K562 (cell line): ENCODE measurements around the gene MBLAC2. TPM values are rescaled to one million over a fixed set of nuclear protein-coding genes. Genes with fewer than 3 reads are reported as not detected.

ENCODE experiments used
- KLF10 ChIP-seq: fragments of 250-450 bp; sonication (Bioruptor Pico); IDR thresholded peaks from 2 replicates; pipeline ENCODE4 v1.6.1; 2021; ENCODE audit warnings: matching md5 sums
- LCOR ChIP-seq: sonication (generic); formaldehyde crosslinking; IDR thresholded peaks from 2 replicates; pipeline ENCODE4 v1.8.0; 2022; ENCODE audit warnings: mild to moderate bottlenecking, missing genetic modification reagents
- MEF2D ChIP-seq: conservative IDR thresholded peaks from 2 replicates; pipeline ENCODE4 v1.6.1; 2016; ENCODE audit warnings: low read depth, missing genetic modification characterization, missing compliant biosample characterization
- POLR2B ChIP-seq: fragments of 450-650 bp; IDR thresholded peaks from 2 replicates; pipeline ENCODE4 v1.6.1; 2018; ENCODE audit warnings: low read depth; ENCODE audit not compliant: partially characterized antibody
- RBM15 ChIP-seq: fragments of 200-400 bp; formaldehyde crosslinking; IDR thresholded peaks from 2 replicates; pipeline ENCODE4 v1.6.1; 2018; ENCODE audit warnings: mild to moderate bottlenecking, low read length, moderate library complexity; ENCODE audit not compliant: insufficient read depth
- TRIM24 ChIP-seq, 2 experiments: fragments of 450-650 bp; IDR thresholded peaks; 2 replicates each; pipeline ENCODE4 v1.6.1; 2016
- ZNF589 ChIP-seq: fragments of 200-800 bp; sonication (Bioruptor generic); IDR thresholded peaks from 2 replicates; pipeline ENCODE4 v1.6.1; 2016; ENCODE audit warnings: low read depth, missing genetic modification characterization, missing compliant biosample characterization
- polyA plus RNA-seq, 8 experiments: library from polyadenylated mRNA; depleted of rRNA in 4 of 8; stranded (reverse) in 5 of 8; unstranded in 3 of 8; fragments of >200 nt; fragmentation: Nextera tagmentation in 2 of 8; fragmentation: Illumina TruSeq in 1 of 8; extraction: Ambion mirVana in 2 of 8; extraction: Trizol in 1 of 8; gene quantifications; 2 replicates each; pipeline versions ENCODE4 v1.2.1 to v1.2.3, GENCODE V29; 2011 to 2014; ENCODE audit warnings: inconsistent platforms in 1 of 8, missing spikeins in 1 of 8
- total RNA-seq, 7 experiments: library from RNA; depleted of rRNA in 6 of 7; stranded (reverse); fragments of >200 nt in 6 of 7; fragmentation: Illumina TruSeq in 2 of 7; extraction: Trizol in 2 of 7; gene quantifications; 2 replicates each; pipeline versions ENCODE4 v1.2.1 to v1.2.3, GENCODE V29; 2011 to 2021; ENCODE audit warnings: low replicate concordance in 1 of 7
- TF ChIP-seq, protein P1 (sequence below): fragments of 450-650 bp; IDR thresholded peaks from 2 replicates; pipeline ENCODE4 v1.6.1; 2016; ENCODE audit warnings: mild to moderate bottlenecking, moderate library complexity
- TF ChIP-seq, protein P2 (sequence below), 2 experiments: fragments of 450-650 bp; conservative IDR thresholded peaks; 2 replicates each; pipeline ENCODE4 v1.6.1; 2017; ENCODE audit warnings: mild to moderate bottlenecking in 2 of 2, moderate library complexity in 2 of 2
- TF ChIP-seq, protein P3 (sequence below): fragments of 250-450 bp; sonication (Bioruptor Pico); IDR thresholded peaks from 2 replicates; pipeline ENCODE4 v1.5.0; 2022; ENCODE audit warnings: mild to moderate bottlenecking

MBLAC2 gene
- total and polyA plus RNA-seq, 9 of the 15 experiments (the other 6 are each of a cell fraction or from before 2014, with no cell fraction given), result 2.4 to 13.1 (median 10.3) TPM

DNA sequence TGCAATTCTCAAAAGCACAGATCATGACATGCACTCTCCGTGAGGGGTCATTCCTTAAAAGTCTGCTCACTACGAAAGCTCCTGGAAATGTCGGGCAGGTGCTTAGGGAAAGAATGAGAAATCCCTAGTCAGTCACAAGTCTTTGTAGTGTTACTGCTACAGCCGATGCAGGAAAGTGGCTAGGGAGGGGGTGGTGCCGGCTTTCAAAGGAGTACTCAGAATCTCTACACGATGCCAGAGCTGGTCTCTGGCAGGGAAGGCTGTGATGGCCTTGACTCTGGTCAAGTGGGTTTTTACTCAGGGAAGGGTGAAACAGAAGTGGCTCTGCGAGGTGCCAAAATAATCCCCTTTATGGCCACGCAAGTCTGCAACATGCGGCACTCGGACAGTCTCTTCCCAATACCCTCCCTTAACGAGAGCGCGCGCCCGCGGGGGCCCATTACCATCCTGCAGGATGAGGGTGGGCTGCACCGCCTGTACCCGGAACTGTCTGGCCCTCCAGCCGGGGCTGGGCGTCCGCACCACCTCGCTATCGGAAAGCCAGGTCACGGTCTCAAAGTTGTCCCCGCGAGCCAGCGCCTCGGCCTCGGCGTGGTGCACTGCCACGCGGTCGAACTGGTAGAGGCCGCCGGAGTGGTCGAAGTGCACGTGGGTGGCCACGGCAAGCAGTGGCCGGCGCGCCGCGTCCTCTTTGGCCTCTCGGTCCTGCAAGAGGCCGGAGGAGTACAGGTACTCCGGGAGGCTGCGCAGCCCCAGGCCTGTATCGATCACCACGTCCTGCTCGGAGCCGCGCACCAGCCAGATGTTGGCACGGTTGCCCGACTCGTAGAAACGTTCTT is 956 bp downstream of the MBLAC2 start (continued):
- TF ChIP-seq, protein P1, sequence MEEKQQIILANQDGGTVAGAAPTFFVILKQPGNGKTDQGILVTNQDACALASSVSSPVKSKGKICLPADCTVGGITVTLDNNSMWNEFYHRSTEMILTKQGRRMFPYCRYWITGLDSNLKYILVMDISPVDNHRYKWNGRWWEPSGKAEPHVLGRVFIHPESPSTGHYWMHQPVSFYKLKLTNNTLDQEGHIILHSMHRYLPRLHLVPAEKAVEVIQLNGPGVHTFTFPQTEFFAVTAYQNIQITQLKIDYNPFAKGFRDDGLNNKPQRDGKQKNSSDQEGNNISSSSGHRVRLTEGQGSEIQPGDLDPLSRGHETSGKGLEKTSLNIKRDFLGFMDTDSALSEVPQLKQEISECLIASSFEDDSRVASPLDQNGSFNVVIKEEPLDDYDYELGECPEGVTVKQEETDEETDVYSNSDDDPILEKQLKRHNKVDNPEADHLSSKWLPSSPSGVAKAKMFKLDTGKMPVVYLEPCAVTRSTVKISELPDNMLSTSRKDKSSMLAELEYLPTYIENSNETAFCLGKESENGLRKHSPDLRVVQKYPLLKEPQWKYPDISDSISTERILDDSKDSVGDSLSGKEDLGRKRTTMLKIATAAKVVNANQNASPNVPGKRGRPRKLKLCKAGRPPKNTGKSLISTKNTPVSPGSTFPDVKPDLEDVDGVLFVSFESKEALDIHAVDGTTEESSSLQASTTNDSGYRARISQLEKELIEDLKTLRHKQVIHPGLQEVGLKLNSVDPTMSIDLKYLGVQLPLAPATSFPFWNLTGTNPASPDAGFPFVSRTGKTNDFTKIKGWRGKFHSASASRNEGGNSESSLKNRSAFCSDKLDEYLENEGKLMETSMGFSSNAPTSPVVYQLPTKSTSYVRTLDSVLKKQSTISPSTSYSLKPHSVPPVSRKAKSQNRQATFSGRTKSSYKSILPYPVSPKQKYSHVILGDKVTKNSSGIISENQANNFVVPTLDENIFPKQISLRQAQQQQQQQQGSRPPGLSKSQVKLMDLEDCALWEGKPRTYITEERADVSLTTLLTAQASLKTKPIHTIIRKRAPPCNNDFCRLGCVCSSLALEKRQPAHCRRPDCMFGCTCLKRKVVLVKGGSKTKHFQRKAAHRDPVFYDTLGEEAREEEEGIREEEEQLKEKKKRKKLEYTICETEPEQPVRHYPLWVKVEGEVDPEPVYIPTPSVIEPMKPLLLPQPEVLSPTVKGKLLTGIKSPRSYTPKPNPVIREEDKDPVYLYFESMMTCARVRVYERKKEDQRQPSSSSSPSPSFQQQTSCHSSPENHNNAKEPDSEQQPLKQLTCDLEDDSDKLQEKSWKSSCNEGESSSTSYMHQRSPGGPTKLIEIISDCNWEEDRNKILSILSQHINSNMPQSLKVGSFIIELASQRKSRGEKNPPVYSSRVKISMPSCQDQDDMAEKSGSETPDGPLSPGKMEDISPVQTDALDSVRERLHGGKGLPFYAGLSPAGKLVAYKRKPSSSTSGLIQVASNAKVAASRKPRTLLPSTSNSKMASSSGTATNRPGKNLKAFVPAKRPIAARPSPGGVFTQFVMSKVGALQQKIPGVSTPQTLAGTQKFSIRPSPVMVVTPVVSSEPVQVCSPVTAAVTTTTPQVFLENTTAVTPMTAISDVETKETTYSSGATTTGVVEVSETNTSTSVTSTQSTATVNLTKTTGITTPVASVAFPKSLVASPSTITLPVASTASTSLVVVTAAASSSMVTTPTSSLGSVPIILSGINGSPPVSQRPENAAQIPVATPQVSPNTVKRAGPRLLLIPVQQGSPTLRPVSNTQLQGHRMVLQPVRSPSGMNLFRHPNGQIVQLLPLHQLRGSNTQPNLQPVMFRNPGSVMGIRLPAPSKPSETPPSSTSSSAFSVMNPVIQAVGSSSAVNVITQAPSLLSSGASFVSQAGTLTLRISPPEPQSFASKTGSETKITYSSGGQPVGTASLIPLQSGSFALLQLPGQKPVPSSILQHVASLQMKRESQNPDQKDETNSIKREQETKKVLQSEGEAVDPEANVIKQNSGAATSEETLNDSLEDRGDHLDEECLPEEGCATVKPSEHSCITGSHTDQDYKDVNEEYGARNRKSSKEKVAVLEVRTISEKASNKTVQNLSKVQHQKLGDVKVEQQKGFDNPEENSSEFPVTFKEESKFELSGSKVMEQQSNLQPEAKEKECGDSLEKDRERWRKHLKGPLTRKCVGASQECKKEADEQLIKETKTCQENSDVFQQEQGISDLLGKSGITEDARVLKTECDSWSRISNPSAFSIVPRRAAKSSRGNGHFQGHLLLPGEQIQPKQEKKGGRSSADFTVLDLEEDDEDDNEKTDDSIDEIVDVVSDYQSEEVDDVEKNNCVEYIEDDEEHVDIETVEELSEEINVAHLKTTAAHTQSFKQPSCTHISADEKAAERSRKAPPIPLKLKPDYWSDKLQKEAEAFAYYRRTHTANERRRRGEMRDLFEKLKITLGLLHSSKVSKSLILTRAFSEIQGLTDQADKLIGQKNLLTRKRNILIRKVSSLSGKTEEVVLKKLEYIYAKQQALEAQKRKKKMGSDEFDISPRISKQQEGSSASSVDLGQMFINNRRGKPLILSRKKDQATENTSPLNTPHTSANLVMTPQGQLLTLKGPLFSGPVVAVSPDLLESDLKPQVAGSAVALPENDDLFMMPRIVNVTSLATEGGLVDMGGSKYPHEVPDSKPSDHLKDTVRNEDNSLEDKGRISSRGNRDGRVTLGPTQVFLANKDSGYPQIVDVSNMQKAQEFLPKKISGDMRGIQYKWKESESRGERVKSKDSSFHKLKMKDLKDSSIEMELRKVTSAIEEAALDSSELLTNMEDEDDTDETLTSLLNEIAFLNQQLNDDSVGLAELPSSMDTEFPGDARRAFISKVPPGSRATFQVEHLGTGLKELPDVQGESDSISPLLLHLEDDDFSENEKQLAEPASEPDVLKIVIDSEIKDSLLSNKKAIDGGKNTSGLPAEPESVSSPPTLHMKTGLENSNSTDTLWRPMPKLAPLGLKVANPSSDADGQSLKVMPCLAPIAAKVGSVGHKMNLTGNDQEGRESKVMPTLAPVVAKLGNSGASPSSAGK, result peak; percentile 98
- TF ChIP-seq ZNF589 (CRISPR knock-in tag) (peak; percentile 58; the same call in 1 of the 2 replicates), MEF2D (tag) (no peak), KLF10 (no peak), TRIM24 (IDR thresholded peaks at IDR 0.05) (no peak), POLR2B (no peak), LCOR (0 out of 2 replicates have a peak, but pooled peaks have one; percentile 28), RBM15 (no peak)
- TF ChIP-seq, protein P2, sequence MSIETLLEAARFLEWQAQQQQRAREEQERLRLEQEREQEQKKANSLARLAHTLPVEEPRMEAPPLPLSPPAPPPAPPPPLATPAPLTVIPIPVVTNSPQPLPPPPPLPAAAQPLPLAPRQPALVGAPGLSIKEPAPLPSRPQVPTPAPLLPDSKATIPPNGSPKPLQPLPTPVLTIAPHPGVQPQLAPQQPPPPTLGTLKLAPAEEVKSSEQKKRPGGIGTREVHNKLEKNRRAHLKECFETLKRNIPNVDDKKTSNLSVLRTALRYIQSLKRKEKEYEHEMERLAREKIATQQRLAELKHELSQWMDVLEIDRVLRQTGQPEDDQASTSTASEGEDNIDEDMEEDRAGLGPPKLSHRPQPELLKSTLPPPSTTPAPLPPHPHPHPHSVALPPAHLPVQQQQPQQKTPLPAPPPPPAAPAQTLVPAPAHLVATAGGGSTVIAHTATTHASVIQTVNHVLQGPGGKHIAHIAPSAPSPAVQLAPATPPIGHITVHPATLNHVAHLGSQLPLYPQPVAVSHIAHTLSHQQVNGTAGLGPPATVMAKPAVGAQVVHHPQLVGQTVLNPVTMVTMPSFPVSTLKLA (conservative IDR thresholded peaks at IDR 0.05), result peak; percentile 44 to 54; a peak in 3 of 4 replicates
- TF ChIP-seq, protein P3, sequence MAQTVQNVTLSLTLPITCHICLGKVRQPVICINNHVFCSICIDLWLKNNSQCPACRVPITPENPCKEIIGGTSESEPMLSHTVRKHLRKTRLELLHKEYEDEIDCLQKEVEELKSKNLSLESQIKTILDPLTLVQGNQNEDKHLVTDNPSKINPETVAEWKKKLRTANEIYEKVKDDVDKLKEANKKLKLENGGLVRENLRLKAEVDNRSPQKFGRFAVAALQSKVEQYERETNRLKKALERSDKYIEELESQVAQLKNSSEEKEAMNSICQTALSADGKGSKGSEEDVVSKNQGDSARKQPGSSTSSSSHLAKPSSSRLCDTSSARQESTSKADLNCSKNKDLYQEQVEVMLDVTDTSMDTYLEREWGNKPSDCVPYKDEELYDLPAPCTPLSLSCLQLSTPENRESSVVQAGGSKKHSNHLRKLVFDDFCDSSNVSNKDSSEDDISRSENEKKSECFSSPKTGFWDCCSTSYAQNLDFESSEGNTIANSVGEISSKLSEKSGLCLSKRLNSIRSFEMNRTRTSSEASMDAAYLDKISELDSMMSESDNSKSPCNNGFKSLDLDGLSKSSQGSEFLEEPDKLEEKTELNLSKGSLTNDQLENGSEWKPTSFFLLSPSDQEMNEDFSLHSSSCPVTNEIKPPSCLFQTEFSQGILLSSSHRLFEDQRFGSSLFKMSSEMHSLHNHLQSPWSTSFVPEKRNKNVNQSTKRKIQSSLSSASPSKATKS (CRISPR knock-in tag), result no peak
